ENCODE measurements around the gene SCPEP1.

- TF ChIP-seq FOXP2 (optimal IDR thresholded peaks at IDR 0.05; ENCODE audit: borderline replicate concordance, extremely low read depth, extremely low read length, insufficient read depth) (no peak), SIN3A (IDR thresholded peaks at IDR 0.05; ENCODE audit: borderline replicate concordance, insufficient read depth, low read length) (no peak)
These were observed 57.1 kb downstream of the SCPEP1 start for GRCh38 chr17:57034807-57035754.

All from PFSK-1 (cell line).